GM20000 (cell line): ENCODE measurements around the gene NDUFA12.

Experiments
- DNase-seq: peaks from one replicate; pipeline ENCODE4 v3.0.0; 2012; ENCODE audit warnings: low spot score
- TF ChIP-seq, protein P1 (sequence below): IDR thresholded peaks from 2 replicates; pipeline ENCODE4 v1.5.1; 2012; ENCODE audit warnings: mild to moderate bottlenecking, control low read depth; ENCODE audit errors: extremely low read depth, missing control alignments

NDUFA12 gene

DNA sequence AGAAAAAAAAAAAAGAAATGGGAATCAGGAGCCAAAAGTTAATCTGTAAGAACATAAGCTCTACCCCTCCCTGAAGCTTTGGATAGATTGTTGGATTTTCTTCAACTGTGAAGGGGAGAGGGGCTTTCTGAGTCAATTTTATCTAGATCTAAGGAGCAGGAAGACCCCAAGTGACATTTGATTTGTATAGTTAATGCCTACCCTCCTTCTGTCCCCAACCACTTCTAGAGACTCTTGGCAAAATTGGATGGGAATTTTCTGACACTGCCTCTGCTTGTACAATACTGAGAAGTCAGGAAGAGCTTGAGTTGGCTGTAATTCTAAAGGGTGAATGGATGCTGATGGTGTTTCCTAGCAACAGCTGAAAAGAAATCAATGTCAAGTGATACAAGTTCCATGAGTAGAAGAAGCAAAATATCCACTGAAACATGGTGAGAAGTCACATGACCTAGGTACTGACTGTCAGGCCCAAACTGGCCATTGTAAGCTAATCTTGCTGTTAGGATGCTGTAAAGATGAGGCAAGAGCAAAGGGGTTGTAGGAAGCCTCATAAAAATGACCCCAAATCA is 42.2 kb downstream of the NDUFA12 start:
- TF ChIP-seq, protein P1, sequence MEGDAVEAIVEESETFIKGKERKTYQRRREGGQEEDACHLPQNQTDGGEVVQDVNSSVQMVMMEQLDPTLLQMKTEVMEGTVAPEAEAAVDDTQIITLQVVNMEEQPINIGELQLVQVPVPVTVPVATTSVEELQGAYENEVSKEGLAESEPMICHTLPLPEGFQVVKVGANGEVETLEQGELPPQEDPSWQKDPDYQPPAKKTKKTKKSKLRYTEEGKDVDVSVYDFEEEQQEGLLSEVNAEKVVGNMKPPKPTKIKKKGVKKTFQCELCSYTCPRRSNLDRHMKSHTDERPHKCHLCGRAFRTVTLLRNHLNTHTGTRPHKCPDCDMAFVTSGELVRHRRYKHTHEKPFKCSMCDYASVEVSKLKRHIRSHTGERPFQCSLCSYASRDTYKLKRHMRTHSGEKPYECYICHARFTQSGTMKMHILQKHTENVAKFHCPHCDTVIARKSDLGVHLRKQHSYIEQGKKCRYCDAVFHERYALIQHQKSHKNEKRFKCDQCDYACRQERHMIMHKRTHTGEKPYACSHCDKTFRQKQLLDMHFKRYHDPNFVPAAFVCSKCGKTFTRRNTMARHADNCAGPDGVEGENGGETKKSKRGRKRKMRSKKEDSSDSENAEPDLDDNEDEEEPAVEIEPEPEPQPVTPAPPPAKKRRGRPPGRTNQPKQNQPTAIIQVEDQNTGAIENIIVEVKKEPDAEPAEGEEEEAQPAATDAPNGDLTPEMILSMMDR, result no peak
- DNase-seq, result no peak

DNA sequence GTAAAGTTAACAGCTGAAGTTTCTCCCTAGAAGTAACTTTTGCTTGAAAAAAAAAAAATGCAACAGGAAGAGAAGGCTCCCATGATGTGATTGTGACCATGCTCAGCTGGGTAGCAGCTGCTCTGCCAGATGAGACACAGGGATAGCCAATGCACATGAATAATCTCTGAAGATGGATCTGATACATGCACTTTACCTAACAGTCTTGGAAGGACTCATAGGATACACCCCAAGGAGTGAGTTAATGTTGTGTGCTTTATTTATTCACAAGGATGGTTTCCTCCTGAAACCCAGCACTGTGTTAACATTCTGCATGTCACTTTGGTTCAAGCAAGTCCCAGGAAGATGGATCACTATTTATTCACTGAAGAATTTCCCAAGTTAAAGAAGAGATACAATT is 46.5 kb downstream of the NDUFA12 start:
- no peak for DNase-seq
- TF ChIP-seq, protein P1, result no peak

DNA sequence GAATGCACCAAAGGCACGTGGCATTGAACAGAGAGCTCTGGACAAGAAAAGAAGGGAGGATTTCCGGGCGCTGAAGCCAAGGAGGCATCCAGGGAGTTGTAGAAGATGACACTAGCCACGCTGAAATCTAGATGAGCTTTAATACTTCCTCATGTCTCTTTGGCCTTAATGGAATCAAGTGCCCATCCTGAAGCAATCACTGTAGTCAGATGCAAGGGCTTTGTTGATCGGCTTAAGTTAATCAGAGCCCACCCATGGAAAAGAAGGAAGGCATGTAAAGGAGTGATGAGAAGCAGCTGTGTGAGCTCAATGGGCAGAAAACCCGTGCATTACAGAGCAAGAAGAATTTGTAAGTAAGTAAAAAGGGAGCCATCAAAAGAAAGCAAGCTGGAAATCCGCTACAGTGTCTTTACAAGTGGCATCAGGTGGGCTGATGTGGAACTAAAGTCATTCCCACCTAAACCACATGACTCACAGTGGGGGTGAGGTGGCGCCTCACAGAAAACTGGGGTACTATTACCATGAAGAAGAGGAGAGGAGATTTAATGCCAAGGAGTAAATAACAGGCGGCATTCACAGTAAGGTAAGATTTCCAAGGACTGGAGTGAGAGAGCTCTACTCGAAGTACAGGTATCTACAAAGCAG is 48.4 kb downstream of the NDUFA12 start:
- TF ChIP-seq, protein P1, result no peak
- DNase-seq, result no peak

DNA sequence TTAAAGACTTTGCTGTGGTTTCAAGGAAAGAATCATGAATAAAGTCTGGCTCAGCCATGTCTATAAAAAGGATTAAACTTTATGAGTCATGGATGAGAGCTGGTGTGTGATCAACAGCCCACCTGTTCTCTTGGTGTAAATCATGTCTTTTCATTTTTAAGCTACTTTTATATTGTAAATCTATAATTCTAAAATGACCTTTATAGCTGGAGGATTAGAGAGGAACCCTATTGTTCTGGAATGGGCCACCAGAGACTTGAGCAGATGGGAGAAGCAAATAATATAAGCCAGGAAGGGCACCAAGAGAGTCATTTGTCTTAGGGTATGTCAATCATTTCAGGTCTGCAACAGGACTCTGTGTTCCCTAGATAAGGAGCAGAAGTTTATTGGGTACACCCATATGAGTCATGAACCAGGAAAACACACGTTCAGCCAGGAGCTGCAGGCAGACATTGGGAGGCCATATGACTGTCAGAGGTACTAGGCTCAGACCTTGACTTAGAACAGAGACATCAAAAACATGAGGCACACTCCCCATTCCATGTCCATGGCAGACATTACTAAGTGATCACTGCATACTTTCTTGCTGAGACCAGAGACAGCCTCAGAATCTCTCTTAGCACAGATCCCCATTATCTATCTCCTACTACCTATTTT is 49.3 kb downstream of the NDUFA12 start:
- TF ChIP-seq, protein P1, result no peak
- DNase-seq, result no peak

DNA sequence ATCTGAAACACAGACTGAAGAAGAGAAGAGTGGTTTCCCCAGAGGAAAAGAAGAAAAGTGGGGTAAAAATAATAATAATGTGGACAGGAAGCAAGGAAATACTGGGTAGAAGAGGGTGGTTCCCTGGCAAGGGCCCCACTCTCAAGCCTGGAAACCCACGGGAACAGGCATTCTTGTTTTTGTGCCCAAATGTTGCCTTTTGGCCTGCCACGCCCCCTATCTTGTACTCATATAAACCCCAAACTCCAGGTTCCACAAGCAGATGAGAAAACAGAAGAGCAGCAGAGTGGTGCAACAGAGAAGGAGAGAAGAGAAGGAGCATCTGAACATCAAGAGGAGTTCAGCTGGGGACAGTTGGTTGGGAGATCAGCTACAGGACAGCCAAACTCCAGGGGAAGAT is 51.2 kb downstream of the NDUFA12 start:
- no peak for DNase-seq
- TF ChIP-seq, protein P1, result no peak

DNA sequence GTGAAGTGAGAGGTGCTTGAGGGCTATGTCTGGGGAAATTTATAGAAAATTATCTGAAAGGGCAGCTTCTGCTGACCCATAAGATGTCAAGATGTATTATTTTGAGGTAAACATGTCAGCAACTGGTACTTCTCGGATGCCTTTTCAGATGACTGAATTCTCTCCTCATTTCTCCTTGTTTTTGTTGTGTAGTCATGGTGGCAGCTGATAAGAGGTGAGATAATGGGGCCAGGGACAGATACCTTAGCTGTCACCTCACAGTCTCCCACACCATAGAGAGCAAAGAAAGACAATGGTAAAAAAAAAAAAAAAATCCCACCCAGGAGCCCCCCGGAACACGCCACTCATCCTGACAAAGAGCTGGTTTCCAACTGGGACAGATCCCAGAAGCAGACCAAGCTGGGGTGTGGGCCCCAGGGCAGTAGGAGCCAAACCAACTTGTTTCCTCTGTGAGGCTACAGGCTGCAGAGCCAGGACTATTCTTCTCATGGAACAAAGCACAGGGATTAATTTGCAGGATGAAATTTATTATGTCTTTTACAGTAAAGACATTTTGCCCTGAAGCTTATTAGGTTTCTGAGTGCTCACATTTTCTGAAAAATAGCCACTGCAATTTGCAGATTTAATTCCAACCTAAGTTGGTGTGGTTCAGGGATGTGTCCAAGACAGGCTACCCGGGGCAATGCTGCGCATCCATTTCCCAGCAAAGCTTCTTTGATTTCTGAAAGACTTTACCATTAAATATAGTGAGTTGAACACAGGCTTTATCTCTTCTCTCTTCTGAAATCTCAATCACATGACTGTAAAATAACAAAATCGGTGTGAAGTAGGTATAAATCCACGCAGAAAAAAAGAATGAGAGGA is 52.2 kb downstream of the NDUFA12 start:
- DNase-seq, result no peak
- TF ChIP-seq, protein P1, result no peak
